Stimulated activated CD4-positive, alpha-beta T cell treated with anti-CD3 and anti-CD28 coated beads, Interleukin-15, amount 100 ng/mL, for 24 hours (primary cell): ENCODE results near the gene PRKG2.

Source experiments
- DNase-seq: peaks from one replicate; pipeline ENCODE4 v3.0.0-alpha.2; 2020

The PRKG2 gene

DNA sequence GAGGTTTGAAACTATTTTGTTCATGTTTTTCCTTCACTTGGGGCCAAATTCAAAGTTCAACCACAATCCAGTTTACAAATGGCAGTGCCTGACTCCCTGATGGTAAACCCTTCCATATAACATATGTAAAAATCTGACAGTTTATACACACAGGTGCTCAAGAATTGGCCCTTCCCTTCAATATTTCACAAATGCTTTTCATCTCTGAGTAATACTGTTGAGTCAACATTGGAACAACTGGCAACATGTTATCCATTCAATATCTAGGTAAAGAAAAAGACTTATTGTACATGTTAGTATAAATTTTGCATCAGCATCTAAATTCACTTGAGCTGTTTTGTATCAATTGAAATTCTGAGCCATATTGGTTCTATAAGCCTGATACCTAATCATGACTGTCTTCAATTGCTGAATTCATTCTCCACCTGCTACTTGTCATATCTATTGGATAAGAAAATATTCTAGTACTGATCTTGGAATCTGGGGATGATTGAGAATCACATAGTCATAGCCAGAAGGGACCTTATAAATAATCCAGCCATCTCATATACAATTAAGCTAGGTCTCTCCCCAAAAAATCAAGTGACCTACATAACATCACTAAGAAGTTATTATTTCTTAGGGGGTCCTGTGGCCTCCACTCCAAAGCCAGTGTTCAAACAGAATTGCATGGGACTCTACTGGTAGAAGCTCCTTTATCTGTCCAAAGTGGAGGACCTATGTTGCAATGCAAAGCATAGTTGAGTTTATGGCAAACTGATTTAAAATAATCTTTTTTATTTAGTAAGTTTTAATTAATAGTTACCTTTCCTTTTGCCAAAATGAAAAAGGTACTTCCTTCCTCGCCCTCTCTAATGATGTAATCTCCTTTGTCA is 61.9 kb downstream of the PRKG2 start:
- no peak for DNase-seq

DNA sequence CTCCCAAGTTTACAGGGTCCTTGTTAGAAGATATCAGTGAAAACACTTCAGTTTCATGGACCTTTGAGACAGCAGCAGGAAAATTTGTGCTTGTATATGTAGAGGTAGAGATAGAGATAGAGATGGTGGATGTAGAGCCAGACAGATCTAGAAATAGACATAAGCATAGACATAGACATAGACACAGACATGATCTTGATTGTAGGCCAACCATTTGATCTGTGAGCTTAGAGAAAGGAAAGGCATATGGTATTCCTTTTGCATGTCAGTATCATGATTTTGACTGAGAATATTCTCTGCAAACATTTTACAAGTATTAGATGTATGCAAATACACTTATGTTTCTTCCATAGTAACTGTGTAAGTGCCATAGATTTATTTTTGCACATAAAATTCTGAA is 65.0 kb downstream of the PRKG2 start:
- no peak for DNase-seq

DNA sequence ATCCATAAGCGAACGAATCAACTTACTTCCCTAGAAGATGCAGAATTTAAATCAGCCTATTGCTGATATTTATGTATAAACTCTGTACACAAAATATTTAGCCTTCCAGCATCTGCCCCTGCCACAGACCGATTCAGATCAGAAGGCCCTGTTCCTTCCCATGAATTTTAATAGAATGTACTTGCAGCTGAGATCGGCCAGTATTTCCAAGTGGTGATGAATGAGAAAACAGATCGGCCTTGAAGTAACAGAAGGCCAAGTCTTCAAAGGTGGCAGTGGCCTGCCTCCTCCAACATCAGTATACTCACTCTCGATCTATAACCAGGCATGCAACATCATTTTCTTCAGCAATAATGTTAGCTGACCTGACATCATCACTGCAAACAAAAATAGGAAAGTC is 66.4 kb downstream of the PRKG2 start:
- no peak for DNase-seq

DNA sequence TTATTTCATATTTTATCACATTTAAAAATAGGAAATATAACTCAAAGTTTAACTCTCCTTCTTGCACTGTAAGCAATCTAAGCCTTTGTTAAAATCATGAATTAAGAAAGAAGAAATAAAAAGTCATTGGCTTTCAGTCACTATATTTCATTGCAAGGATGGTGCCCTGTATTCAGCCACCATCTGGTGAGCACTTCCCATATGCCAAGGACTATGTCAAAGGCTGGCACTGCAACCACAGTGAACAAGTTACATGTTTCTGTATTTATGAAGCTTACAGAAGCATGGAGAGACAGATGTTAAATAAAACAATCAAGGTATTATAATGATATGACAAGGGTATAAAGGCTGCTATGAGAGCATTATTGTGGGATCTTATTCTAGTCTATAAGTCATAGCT is 68.6 kb downstream of the PRKG2 start:
- no peak for DNase-seq

DNA sequence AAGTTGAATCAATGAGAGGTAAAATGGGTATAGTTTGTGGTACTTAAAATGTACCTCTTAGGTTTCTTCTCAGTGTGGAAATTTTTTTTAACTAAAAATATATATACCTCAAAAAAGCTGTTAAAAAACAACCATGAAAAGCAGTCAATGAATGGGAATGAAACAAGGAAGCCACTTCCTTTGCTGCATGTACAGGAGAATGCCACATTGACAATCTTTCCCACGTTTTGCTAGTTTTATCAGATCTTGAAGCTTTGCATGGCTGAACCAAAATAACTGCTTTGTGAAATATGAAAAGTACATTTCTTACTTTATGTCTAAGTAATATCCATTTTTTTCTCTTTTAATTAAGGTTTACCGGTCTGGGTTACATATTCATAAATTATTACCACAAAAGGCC is 71.8 kb downstream of the PRKG2 start:
- DNase-seq, result no peak

DNA sequence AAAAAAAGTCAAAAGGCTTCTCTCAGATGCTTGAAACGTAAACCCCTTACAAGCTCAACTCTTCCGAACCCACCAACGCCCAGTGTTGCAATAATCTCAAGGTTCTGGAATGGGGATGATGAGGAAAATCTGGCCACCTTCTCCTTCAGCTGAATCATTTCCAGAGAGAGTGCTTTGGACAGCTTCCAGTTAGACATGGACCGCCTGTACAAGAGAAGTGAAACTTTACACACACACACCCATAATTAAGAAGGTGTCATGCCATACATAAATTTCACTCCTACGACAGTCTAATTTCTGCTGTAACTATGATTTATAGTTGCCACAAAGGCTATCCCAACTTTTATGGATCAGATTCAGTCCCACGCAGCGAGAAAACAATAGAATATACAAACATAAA is 72.3 kb downstream of the PRKG2 start:
- no peak for DNase-seq

DNA sequence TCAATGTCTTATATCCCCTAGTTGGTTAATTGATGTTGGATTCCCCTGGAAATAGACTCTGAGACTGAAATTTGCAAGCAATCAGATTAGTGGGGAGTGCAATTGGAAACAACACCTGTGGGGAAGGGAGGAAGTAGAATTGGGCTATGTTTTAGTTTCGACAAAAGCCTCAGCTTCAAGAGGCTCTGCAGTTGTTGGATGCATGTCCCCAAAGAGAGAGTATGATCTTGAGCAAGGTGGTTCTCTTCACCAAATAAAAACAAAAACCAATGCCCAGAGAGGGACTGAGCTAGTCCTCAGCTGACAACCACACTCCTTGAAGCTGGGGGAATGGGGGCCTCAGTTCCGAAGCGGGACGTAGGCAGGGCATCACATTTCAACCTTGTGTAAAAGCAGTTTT is 77.1 kb downstream of the PRKG2 start:
- DNase-seq, result no peak

DNA sequence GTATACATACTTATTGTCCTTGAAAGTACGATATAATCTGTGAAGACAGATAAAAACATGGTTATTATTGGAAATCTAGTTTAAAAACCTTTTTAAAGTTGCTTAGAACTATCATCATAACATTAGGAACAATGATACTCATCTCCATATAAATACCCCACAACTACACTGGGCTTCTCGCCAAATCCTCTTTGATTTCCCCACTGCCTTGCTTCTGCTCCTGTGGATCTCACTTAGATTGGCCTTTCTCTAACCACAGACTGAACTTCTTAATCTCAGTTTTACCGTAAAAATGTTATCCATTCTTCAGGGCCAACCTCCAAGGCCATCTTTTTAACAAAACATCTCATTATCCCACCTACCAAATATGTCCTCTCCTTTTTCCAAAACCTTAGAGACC is 77.6 kb downstream of the PRKG2 start:
- no peak for DNase-seq

DNA sequence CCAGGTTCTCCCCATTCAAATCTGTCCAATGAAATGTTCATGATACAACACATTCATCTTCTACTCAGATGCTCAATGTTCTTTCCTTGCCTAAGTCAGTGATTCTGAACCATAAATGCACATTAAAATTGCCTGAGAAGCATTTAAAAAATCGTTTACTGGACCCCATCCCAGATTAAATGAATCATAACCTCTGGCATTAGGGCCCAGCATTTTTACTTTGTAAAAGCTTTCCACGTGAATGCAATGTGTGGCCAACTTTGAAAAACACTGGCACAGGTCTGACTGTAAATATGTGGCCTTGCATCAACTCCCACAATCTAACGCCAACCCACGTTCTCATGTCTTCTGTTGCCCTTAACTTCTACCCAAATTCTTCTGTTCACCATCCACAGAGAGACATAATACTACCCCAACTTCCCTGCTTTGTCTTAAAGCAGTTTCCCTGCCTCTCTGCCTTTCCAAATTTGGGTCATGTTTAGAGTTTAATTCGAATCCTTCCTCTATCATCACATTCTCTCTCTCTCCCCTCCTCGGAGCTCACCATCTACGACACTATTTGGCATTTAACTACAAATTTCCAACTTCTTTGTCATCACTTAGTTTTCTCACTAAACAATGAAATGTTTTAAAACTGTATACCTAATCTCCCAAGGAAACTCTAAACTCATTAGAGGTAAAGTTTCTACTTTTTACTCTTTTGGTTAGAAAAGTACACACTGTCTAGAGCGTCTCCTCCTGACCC is 78.7 kb downstream of the PRKG2 start:
- no peak for DNase-seq

DNA sequence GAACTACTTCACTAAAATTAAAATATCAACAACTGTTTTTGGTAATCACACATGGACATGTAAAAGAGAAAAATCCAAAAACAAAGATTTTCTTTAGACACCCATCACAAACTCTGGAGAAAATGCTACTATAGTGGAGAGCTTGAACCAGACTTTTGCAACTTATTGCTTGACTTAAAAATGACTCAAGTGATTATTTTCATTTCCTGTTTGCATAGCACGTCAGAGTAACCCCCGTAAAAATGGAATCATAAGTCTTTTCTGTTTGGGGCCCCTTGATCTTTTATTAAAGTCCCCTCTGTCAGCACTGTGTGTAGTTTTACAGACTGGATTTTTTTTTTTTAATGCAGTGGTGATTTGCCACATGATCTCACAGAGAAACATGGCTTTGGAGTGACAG is 79.5 kb downstream of the PRKG2 start:
- DNase-seq, result no peak

DNA sequence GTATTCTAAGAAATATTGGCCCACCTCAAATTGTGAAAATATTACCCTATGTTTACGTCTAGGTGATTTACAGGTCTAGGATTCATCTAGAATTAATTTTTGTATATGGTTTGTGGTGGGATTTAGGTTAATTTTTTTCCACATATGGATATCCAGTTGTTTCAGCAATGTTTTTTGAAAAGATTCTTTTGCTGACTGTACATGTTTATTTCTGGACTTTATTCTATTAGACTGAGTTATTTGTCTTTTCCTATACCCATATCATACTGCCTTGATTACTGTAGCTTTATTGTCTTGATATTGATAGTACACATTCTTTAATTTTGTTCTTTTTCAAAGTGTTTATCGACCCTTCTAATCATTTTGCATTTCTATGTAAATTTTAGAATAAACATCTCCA is 83.5 kb downstream of the PRKG2 start:
- DNase-seq, result no peak

DNA sequence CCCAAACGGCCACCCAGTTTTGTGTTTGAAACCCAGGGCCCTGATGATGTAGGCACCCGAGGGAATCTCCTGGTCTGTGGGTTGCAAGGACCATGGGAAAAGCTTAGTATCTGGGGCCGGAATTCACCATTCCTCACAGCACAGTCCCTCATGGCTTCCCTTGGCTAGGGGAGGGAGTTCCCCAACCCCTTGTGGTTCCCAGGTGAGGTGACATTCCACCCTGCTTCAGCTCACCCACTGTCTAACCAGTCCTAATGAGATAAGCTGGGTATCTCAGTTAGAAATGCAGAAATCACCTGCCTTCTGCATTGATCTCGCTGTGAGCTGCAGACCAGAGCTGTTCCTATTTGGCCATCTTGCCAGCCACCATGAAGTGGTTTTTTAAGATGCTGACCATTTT is 84.0 kb downstream of the PRKG2 start:
- DNase-seq, result no peak

DNA sequence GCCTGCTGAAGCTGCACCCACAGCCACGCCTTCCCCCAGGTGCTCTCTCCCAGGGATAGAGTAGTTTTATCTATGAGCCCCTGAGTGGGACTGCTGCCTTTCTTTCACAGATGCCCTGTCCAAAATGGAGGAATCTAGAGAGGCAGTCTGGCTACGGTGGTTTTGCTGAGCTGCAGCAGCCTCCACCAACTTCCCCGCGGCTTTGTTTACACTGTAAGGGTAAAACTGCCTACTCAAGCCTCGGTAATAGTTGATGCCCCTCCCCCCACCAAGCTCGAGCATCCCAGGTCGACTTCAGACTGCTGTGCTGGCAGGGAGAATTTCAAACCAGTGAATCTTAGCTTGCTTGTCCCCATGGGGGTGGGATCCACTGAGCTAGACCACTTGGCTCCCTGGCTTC is 84.5 kb downstream of the PRKG2 start:
- no peak for DNase-seq

DNA sequence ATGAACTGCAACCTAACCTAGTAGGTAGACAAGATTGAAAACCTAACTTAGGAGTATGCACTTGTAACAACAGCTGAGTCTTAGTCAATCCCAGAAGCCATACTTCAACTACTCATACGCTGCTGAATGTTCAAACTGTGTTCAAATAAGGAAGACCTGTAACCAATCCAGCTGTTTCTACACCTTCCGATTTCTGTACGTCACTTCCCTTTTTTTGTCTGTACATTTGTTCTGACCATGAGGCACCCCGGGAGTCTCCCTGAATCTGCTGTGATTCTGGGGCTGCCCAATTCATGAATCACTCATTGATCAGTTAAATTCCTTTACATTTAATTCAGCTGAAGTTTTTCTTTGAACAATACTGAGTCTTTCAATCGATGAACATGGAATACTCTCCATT is 95.0 kb downstream of the PRKG2 start:
- no peak for DNase-seq

DNA sequence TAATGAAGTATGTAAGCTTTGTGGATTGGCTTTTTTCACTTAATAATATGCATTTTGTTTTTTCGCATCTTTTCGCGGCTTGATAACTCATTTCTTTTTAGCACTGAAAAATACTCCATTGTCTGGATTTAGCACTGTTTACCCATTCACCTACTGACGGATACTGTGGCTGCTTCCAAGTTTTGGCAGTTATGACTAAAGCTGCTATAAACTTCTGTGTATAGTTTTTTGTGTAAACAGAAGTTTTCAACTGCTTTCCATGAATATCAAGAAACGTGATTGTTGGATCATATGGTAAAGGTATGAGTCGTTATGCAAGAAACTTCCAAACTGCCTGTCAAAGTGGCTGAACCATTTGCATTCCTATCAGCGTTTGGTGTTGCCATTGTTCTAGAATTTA is 96.9 kb downstream of the PRKG2 start:
- DNase-seq, result no peak

DNA sequence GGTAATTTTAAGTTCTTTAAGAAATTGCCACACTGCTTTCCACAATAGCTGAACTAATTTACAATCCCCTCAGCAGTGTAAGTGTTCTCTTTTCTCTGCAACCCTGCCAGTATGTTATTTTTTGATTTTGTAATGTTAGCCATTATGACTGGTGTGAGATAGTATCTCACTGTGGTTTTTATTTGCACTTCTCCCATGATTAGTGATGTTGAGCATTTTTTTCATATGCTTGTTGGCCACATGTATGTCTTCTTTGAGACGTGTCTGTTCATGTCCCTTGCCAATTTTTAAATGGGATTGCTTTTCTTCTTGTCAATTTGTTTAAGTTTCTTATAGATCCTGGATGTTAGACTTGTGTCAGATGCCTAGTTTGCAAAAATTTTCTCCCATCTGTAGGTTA is 98.5 kb downstream of the PRKG2 start:
- no peak for DNase-seq

DNA sequence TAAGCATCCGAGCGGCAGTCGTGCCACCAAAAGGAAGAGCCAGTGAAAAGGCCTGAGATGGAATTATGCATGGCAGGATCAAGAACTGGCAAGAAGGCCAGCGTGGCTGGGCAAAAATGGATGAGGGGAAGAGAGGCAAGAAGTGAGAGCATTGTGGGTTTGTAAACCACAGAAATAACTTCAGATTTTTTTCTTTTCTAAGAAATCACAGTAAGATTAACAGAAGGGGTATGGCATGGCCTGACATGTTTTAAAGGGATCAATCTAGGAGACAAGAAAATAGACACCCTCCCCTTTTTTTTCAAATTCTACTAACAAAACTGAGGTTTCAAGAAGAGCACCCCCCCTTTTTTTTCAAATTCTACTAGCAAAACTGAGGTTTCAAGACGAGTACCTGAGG is 102.0 kb downstream of the PRKG2 start:
- no peak for DNase-seq

DNA sequence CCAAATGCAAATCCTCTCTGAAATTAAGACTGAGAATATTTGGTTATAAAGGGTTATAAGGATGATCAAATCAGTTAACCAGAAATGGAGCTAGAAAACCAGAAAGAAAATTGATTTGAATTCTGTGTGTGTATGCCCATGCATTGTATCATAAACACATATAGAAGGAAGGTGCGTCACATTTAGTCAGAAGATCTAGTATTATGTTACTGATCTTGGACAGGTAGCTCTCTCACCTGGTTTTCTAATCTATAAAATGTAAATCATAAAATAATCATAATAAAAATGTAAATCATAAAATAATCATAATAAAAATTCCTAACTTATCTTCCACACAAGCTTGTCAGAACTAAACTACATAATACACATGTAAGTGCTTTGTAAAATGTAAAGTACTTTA is 105.7 kb downstream of the PRKG2 start:
- no peak for DNase-seq

DNA sequence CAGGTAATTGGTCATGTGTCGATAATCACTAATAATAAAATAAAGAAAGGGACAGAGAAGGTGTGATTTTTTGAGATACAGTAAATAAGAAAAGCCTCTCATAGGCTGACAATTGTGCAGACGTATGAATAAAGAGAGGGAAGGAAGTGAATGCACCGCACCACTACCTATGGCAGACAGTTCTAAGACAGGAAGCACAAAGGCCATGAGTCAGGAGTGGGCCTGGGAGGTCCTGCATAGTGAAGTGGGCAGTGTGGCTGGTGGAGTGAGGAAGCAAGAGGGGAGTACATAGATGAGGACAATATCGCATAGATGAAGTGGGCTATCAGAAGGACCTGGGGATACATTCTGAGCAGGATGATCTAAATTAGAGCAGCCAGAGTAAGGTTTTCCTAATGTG is 108.9 kb downstream of the PRKG2 start:
- no peak for DNase-seq

DNA sequence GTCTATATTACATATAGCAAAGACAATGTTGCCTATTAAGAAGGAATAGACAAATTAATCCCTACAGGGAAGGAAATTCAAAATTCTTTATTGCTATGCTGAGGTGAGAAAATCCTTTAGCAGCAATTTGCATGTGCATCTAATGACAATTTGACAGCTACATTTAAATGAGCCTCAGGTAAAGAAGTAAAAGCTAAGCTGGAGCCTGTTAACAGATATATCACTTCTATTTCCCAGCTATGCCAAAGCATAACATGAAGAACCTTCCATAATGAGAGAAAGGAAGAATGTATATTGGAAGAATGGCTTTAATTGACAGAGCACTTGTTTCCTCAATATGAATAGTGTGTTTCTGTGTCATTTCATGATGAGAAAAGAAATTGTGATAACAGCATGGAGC is 112.9 kb downstream of the PRKG2 start:
- no peak for DNase-seq

DNA sequence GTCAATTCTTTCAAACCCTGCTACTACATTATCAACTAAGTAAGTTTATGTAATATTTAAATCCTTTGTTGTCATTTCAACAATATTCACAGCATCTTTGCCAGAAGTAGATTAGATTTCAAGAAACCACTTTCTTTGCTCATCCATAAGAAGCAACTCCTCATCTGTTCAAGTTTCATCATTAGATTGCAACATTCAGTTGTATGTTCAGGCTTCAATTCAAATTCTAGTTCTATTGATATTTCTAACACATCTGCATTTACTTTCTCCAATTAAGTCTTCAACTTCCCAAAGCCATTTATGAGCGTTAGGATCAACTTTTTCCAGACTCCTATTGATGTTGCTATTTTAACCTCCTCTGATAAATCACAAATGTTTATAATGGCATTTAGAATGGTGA is 118.5 kb downstream of the PRKG2 start:
- DNase-seq, result no peak

DNA sequence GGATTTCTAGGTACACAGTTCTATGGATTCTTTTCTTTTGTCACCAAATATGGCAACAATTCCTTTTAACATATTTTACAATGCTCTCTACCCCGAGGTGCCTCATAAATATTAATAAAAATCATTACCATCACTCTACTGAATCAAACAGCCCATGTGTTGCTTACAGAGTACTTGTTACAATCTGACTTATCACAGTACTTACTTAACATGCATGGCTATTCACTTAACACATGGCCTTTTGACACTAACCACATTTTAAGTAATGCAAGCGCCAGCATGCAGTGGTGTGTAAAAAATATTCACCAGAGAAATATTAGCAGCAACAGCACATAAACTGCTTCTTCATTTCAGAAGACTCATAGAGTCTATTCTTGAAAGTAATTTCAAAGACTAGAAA is 119.6 kb downstream of the PRKG2 start:
- no peak for DNase-seq

DNA sequence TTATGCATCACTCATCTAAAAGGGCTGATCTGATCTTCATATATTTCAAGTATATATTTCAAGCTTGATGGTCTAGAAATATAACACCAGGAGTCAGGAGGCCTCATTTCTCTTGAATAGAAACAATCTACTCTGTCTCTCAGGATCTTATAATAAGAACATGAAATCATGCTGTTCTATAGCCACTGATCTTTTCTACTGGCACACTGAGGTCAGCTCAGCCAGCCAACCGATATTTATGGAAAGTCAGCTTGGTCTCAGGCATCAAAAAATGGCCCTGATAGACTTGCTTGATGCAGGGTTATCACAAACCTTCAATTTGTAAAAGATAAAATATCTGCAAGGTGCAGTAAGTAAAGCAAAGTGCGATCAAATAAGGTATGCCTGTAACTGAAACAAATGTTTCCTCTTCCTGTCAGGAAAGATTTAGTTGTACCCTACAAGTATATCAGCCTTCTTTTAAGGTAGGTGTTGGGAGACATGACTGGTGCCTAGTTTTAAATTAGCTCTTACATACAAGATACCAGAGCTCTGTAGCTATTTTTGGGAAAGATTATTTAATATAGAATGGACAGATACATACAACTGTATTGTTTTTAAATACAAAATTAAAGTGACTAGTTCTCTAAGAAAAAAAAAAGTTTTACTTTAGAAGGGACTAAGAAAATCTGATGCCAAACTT is 121.2 kb downstream of the PRKG2 start:
- DNase-seq, result no peak

DNA sequence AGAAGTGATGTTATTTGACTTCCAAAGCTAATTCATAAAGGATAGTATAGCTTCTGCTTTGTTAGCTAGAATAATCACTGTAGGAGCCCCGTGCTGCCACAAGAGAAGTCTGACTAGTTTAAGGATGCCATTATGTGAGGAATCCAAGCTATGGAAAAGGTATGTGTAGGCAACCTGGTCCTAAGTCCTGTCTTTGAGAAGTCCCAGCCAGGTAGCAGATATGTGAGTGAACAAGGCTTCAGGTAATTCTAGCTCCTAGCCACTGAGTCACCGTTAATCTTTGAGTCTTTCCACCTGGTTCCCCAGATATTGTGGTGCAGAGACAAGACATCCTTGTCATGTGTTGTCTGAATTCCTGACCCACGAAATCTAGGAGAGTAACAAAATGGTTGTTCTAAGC is 129.0 kb downstream of the PRKG2 start:
- no peak for DNase-seq
